Measurements from ENCODE around the gene APBB1IP.

DNA sequence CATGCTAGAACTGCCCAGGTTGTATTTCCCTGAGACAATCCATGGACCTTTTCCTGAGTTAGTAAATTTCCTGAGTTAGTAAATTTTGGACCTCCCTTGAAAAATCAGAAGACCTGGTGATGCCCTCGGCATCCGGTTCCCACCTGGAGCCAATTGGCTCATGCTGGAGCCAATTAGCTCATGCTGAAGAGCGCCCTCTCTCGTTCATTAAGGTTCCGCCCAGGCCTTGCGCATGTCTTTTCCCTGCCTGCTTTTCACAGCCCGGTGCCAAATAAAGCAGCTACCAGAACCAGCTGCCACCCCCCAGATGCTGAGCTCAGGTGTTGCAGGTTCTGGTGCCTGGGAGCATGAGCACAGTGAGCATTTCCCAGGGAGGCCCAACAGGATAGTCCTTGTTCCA lies 96.2 kb downstream of the APBB1IP start:
- no peak for TF ChIP-seq CTCF (IDR thresholded peaks at IDR 0.05)
- TF ChIP-seq POLR2A (IDR thresholded peaks at IDR 0.05): no peak
- no peak for TF ChIP-seq POLR2AphosphoS5 (IDR thresholded peaks at IDR 0.05)

Data from stomach (tissue), 4 donors.